IMR-90 (cell line): ENCODE results near the gene SELP.

Experiments
- CEBPB ChIP-seq: IDR thresholded peaks from 2 replicates; pipeline ENCODE4 v1.6.1; 2012; ENCODE audit warnings: low read depth, low read length, improper control_type of control experiment
- CTCF ChIP-seq: conservative IDR thresholded peaks from 2 replicates; pipeline ENCODE4 v1.5.1; 2012; ENCODE audit warnings: mild to moderate bottlenecking, low read depth, low read length, improper control_type of control experiment
- MXI1 ChIP-seq: IDR thresholded peaks from 2 replicates; pipeline ENCODE4 v1.6.1; 2012; ENCODE audit warnings: low read depth, mild to moderate bottlenecking, low read length, moderate library complexity, borderline replicate concordance
- POLR2A ChIP-seq: IDR thresholded peaks from 2 replicates; pipeline ENCODE4 v1.6.1; 2012; ENCODE audit warnings: mild to moderate bottlenecking, low read depth, low read length
- RAD21 ChIP-seq: IDR thresholded peaks from 2 replicates; pipeline ENCODE4 v1.6.1; 2012; ENCODE audit warnings: low read length, improper control_type of control experiment
- RFX5 ChIP-seq: IDR thresholded peaks from 2 replicates; pipeline ENCODE4 v1.8.0; 2012; ENCODE audit warnings: low read depth, mild to moderate bottlenecking, low read length, moderate library complexity
- TF ChIP-seq, protein P1 (sequence below): fragments of 150-350 bp; IDR thresholded peaks from 2 replicates; pipeline ENCODE4 v1.6.1; 2017; ENCODE audit warnings: mild to moderate bottlenecking, antibody characterized with exemption, low read length, low read depth

DNA sequence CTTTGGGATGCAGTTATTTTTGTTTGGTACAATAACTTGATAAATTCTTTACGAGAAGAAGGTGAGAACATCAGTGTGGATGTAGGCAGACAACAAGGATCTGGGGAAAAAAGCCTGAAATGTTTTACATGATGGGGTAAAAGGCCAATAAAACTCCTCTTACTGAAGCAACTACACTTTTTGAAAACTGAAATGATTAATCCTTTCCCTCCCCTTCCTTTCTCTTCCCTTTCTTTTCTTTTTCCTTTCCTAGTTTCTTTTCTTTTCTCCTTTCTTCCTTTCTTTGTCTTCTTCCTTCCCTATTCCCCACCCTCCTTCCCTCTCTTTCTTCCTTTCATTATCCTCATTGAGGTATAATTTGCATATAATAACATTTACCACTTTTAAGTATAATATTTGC lies 68.2 kb downstream of the SELP start:
- TF ChIP-seq CTCF (no peak), MXI1 (no peak), RFX5 (no peak), CEBPB (no peak), RAD21 (no peak), POLR2A (no peak)
- TF ChIP-seq, protein P1, sequence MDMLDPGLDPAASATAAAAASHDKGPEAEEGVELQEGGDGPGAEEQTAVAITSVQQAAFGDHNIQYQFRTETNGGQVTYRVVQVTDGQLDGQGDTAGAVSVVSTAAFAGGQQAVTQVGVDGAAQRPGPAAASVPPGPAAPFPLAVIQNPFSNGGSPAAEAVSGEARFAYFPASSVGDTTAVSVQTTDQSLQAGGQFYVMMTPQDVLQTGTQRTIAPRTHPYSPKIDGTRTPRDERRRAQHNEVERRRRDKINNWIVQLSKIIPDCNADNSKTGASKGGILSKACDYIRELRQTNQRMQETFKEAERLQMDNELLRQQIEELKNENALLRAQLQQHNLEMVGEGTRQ, result no peak
